Measurements from ENCODE around the gene PIAS4.

PIAS4 gene

DNA sequence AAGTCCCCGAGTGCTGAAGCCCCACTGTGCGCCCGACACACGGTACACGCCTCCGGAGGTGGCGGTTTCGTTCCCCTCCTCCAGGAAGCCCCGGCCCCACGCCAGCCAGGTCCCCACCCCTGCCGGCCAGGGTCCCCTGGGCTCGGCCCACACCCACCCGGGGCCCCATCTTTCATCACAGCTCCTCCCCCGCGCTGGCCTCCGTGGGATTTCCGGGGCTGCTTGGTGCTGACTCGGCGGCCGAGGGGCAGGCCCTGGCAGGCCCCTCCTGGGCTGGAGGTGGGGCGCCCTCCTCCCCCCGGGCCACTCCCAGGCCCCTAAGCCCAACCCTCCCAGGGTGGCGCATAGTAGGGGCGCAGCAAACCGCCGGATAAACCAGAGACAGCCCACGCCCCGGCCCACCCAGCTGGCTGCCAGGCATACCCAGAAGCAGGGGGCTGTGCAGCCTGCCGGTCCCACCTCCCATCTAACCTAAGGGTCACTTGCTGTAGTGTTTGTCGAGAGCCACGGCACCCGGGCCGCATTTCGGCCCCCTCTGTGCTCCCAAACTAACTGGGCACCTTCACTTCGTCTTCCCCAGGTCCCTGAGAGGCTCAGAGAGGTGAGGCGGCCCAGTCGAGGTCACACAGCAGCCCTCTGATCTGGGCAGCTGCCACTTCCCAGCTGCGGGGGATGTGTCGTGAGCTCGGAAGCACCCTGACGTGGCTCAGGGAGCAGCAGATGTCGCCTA lies 52.5 kb downstream of the PIAS4 start:
- Mint-ChIP-seq H3K36me3 (ENCODE audit: low read depth) (peaks cover 13% of the 10 kb centered on the region), H3K9me3 (no peaks in the 10 kb centered on the region), H3K27ac (no peak overlapping the region), H3K27me3 (ENCODE audit: low read depth) (no peaks in the 10 kb centered on the region), H3K4me3 (no peak overlapping the region), H3K4me1 (ENCODE audit: low read depth) (peaks cover 7% of the 10 kb centered on the region)

DNA sequence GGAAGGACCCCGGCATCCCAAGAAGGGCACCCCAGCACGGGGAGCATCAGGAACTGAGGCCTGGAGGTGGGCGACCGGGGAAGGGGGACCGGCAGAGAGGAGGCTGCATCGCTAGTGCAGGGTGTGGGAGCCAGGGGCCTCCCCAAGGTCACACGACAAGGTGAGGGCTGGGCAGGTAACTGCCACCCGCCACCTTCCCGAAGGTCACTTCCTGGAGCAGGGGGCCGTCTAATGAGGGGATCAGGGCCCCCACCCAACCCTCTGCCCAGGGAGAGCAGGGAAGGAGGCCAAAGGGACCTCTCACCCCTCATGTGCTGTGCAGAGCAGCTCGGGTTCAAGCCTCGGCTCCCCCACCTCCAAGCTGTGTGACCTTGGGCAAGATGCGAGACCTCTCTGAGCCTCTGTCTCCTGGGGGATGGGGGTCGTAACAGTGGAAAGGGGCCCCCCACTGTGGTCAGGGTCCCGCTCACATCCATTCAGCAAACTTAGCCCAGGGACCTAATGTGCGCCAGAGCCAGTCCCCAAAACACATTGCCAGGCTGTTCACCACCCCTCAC lies 53.2 kb downstream of the PIAS4 start:
- Mint-ChIP-seq H3K9me3 (no peaks in the 10 kb centered on the region), H3K27ac (no peak overlapping the region), H3K36me3 (ENCODE audit: low read depth) (peaks cover 10% of the 10 kb centered on the region), H3K4me1 (ENCODE audit: low read depth) (peaks cover 7% of the 10 kb centered on the region), H3K4me3 (no peak overlapping the region), H3K27me3 (ENCODE audit: low read depth) (no peaks in the 10 kb centered on the region)

DNA sequence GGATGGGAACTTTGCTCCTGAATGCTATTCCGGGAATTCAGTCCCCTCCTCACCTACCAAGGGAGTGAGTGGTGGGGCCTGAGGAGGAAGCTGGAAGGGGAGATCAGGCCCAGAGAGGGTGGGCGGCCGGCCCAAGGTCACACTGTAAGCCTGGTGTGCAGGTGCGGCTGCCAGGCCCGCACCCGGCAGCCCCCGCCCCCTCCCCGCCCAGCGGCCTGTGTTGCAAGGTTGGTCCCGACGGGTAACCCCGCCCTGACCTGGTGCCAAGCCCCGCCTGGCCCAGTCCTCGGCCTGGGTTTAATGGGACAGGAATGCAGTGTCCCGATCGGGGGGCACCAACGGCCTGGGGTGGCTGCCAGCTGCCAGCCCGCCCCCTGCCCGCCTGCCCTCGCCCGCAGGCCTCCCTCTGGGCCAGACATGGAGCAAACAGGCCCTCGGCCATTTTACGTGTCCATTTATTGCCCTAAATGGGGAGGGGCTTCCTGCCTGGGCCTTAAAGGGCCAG lies 53.7 kb downstream of the PIAS4 start:
- Mint-ChIP-seq H3K27me3 (ENCODE audit: low read depth) (no peaks in the 10 kb centered on the region), H3K4me1 (ENCODE audit: low read depth) (peaks cover 7% of the 10 kb centered on the region), H3K36me3 (ENCODE audit: low read depth) (peaks cover 7% of the 10 kb centered on the region), H3K4me3 (no peak overlapping the region), H3K9me3 (no peaks in the 10 kb centered on the region), H3K27ac (no peak overlapping the region)

DNA sequence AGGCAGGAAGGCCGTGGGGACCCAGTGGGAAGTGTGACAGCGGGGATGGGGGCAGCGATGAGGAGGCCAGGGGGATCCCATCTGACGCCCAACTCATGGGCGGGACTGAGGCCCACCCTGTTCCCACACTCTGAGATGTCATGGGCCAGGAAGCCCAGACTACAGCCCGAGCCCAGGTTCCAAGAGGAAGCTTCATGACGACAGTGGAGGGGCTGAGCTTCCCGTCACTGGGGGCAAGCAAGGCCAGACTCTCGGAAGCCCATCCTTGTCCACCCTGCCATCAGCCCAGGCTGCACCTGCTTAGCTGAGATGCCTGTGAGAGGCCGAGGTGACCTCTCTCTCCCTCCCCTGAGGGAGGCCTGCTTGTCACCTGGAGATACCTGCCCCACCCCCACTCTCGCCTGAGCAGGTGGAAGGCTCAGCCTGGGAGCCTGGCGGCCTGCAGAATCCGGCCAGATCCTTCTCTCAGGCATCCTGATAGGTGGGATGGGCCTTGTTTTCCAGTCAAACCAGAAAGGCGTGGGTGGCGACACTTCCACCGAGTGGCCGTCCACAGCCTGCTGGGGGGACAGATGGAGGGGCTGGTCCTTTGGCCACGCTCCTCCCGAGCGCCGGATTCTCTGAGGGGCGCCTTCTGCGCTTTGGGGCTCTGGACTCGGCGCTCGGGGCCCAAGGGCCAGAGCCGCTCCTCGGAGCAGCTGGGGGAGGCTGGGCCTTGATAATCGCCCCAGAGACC lies 54.3 kb downstream of the PIAS4 start:
- Mint-ChIP-seq H3K9me3 (no peaks in the 10 kb centered on the region), H3K27me3 (ENCODE audit: low read depth) (no peaks in the 10 kb centered on the region), H3K27ac (no peak overlapping the region), H3K36me3 (ENCODE audit: low read depth) (peaks cover 7% of the 10 kb centered on the region), H3K4me1 (ENCODE audit: low read depth) (peaks cover 7% of the 10 kb centered on the region), H3K4me3 (no peak overlapping the region)

DNA sequence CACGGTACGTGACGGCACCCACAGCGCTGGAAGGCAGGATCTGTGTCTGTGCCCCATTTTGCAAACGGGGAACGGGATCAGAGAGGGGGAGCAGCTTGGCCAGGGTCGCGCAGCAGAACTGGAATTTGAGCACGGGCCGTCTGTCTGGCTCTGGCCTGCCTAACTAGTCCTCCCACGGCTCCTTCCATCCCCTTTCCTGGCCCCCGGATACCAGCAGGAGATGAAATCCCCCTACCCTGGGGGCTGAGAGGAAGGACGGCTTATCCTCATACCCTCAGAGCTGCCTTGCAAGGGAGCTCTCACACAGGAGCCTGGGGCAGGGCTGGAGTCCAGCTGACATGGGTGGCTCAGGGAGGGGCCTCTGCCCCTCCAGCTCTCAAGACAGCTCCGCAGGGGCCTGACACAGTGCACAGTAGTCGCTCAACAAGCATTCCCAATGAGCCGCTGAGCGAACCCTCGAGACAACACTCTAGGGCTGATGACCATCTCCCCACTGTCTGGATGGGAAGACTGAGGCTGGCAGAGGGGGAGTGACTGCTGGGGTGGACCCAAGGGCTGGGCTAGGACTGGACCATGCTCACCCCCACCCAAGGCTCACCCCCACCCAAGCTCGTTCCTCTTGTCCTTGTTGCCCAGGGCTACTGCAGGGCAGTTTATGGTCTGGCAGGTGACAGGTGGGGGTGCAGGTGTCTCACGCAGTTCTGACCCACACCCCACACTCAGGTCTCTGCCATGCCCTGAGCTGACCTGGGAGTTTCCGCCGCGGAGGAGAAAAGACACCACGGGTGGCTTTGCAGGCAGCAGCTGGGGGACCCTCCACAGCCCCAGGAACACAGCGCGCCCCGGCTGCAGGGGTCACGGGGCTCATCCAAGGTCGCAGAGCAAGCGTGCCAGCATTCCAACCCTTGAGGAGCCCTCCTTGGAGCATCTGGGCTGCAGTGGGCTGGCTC lies 55.2 kb downstream of the PIAS4 start:
- H3K27ac Mint-ChIP-seq: no peak overlapping the region
- no peak overlapping the region for H3K4me3 Mint-ChIP-seq
- no peaks in the 10 kb centered on the region for H3K9me3 Mint-ChIP-seq
- no peaks in the 10 kb centered on the region for H3K27me3 Mint-ChIP-seq (ENCODE audit: low read depth)
- H3K36me3 Mint-ChIP-seq (ENCODE audit: low read depth): peaks cover 4% of the 10 kb centered on the region
- peaks cover 6% of the 10 kb centered on the region for H3K4me1 Mint-ChIP-seq (ENCODE audit: low read depth)

DNA sequence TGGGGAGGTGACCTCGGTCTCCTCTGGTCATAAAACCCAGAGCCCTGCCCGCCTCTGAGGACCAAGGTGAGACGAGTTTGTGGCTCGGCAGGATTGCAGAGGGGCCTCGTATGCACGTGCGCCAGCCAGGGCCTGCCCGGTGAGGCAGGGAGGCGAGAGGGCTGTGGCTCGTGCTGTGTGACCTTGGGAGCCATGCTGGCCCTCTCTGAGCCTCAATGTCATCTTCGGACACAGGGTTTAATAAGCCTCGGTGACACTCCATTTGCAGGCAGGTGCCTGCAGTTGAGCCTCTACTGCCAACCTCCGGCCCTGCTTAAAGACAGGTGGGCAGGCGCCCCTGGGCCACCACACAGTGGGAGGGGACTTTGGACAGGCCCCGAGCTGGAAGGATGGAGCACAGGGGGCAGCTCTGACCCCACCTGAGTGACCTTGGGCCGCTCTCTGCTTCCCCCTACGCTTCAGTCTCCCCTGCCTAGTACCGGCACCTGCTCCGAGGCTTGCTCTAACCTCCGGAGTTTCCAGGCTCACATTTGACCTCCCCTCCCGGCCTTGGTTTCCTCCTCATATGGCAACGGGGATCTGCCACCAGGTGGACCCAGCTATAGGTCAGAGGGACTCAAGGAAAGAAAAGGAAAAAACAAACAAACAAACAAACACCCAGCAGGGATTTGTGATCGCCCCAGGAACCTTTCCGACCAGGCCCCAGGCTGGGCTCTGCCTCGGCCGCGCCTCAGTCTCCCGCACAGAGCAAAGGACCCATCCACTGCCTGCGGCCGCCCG lies 56.0 kb downstream of the PIAS4 start:
- no peaks in the 10 kb centered on the region for H3K9me3 Mint-ChIP-seq
- H3K4me3 Mint-ChIP-seq: peak overlapping the region; percentile 79
- H3K27me3 Mint-ChIP-seq (ENCODE audit: low read depth): no peaks in the 10 kb centered on the region
- peaks cover 12% of the 10 kb centered on the region for H3K4me1 Mint-ChIP-seq (ENCODE audit: low read depth)
- peak overlapping the region; percentile 78 for H3K27ac Mint-ChIP-seq
- H3K36me3 Mint-ChIP-seq (ENCODE audit: low read depth): peaks cover 3% of the 10 kb centered on the region

DNA sequence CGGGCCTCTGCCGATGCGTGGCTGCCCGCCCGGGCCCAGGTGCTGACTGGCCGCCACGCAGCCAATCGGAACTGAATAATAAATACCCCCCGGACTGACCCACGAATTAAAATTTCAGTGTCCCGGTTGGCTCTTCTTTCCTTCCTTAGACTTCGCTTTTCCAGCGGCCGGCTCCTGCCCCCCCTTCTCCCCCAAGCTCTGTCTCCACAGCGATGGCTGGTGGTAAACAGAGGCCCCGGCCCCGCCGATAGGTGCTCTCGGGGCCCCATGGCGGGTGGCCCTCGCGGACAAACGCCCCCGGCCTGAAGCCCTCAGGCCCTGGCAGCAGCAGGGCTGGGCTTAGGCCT lies 56.6 kb downstream of the PIAS4 start:
- H3K27ac Mint-ChIP-seq: peak overlapping the region; percentile 78
- no peaks in the 10 kb centered on the region for H3K9me3 Mint-ChIP-seq
- peak overlapping the region; percentile 79 for H3K4me3 Mint-ChIP-seq
- peaks cover 3% of the 10 kb centered on the region for H3K36me3 Mint-ChIP-seq (ENCODE audit: low read depth)
- no peaks in the 10 kb centered on the region for H3K27me3 Mint-ChIP-seq (ENCODE audit: low read depth)
- H3K4me1 Mint-ChIP-seq (ENCODE audit: low read depth): peaks cover 17% of the 10 kb centered on the region

DNA sequence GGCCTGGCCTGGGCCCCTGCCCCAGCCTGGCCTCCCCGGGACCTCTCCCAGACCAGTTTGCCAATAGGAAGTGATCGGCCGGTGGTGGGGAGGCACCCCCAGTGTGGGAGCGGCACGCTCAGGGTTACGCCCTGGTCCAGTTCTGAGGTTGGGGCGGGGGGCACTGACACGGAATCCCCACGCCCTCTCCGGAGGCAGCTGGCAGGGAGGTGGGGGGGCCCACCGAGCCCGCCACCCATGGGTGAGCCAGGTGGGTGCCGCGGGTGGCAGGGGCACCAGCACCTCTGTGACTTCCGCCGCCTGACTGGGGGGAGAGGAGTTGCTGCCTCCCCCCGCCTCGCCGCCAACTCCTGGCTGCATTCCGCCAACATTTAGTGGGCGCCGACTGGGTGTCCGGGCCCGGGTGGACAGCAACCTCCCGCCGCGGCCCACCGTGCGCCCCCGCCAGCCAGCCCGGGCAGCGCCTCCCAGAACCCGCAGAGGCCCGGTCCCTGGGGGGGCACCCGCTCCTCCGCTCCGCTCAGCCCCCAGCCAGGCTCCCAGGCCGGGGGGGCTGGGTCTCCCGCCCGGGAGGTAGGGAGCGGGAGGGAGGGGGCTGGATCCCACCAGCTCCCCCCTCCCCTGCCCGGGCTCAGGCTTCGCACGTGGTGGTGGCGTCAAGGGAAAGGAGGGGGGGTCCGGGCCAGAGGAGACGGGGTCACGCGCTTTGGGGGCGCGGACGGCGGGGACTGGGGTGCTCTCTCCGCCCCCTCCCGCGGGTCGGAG lies 57.1 kb downstream of the PIAS4 start:
- Mint-ChIP-seq H3K36me3 (ENCODE audit: low read depth) (peaks cover 3% of the 10 kb centered on the region), H3K4me1 (ENCODE audit: low read depth) (peaks cover 20% of the 10 kb centered on the region), H3K27ac (no peak overlapping the region), H3K9me3 (no peaks in the 10 kb centered on the region), H3K27me3 (ENCODE audit: low read depth) (no peaks in the 10 kb centered on the region), H3K4me3 (peak overlapping the region; percentile 31)

DNA sequence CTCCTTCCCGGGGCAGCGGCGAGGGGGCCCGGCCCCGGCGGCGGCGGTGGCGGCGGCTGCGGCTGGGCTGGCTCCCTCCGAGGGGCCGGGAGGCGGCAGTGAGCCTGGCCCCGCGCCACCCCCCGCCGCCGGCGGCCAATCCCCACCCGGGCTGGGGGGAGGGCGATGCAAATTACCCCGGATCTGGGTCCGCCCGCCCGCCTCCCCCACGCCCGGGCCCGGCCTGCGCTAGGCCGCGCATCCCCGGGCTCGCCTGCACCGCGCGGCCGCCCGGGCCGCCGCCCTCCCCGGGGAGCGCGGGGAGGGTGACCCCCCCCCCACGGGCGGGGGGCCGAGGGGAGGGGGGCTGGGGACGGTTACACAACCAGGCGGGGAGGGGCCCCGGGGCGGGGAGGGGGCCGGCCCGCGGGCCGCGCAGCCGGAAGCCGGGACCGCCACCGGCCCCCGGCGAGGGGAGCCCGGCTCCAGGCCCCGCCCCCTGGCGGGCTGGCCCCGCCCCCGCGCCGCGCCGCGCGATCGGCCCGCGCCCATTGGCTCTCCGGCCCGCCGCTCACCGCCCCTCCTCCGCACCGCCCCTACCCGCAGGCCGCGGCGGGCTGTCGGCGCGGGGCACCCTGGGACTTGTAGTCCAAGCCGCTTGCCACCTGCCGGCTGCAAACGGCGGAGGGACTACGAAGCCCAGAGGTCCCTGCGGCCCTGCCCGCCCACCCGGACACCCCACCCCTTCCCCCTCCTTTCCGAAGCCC lies 58.1 kb downstream of the PIAS4 start:
- Mint-ChIP-seq H3K27ac (no peak overlapping the region), H3K36me3 (ENCODE audit: low read depth) (peaks cover 3% of the 10 kb centered on the region), H3K4me3 (peak overlapping the region; percentile 57), H3K9me3 (no peaks in the 10 kb centered on the region), H3K4me1 (ENCODE audit: low read depth) (peaks cover 19% of the 10 kb centered on the region), H3K27me3 (ENCODE audit: low read depth) (no peaks in the 10 kb centered on the region)

DNA sequence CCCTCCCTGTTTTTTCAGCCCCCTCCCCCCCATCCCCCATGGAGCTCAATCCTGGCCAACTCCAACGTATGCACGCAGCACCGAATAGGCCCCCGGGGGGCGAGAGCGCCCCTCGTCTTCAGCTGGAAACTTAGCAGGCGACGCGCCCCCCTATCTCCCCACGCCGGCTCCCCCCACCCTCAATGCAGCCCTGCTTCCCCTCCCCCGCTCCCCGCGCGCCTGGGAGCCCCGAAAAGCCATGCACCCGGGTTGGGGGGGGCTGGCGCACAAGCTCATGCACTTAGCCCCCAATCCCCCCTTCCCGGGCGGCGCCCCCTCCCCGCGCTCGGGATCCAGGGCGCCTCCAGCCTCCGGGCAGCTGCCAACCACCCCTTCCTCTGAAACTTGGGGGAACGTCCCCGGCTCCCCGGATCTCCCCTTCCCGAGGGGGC lies 58.7 kb downstream of the PIAS4 start:
- H3K27me3 Mint-ChIP-seq (ENCODE audit: low read depth): no peaks in the 10 kb centered on the region
- H3K4me3 Mint-ChIP-seq: peak overlapping the region; percentile 57
- peaks cover 19% of the 10 kb centered on the region for H3K4me1 Mint-ChIP-seq (ENCODE audit: low read depth)
- H3K9me3 Mint-ChIP-seq: no peaks in the 10 kb centered on the region
- no peak overlapping the region for H3K27ac Mint-ChIP-seq
- peaks cover 3% of the 10 kb centered on the region for H3K36me3 Mint-ChIP-seq (ENCODE audit: low read depth)

DNA sequence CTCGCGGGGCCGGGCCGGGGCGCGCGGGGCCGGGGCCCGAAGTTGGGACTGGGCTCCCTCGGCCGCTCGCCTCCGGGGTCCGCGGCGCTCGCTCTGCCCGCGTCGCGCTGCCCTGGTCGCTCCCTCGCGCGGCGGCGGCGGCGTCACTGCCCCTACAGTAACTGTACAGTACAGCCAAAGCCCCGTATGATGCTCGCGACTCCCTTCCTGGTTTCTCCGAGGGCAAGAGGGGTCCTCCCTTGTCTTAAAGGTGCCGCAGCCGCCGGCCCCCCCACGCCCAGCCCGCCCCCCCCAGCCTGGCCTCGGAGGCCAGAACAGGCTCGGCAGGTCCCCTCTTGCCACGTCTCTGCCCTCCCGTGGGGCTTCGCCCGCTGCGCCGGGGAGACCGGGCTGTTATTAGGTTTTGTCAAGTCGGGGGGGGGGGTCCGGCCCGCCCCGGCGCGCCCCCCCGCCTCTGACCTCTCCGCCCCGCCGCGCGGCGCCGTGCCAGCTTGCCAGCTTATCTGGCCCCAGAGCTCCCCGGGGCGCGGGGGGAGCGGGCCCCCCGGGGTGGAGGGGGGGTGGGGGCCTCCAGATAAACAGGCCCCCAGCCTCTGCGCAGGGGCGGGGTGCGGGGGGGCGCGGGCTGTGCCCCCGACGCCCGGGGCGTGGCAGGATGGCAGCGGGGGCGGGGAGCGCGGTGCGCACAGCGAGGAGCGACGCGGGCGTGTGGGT lies 59.3 kb downstream of the PIAS4 start, which contains the start of gene ZBTB7A:
TSS of gene ZBTB7A (minus strand) at position 218 of the 714 bp plus-strand sequence. CDS start 11,667 bp downstream, outside the sequence.
- Mint-ChIP-seq H3K4me1 (ENCODE audit: low read depth) (peaks cover 19% of the 10 kb centered on the region), H3K36me3 (ENCODE audit: low read depth) (peaks cover 3% of the 10 kb centered on the region), H3K4me3 (peak within 1 kb of the TSS; percentile 84), H3K27me3 (ENCODE audit: low read depth) (no peaks in the 10 kb centered on the region), H3K9me3 (no peaks in the 10 kb centered on the region), H3K27ac (peak within 1 kb of the TSS; percentile 80)

Measured in T-helper 1 cell treated with Interleukin-12 subunit alpha and Interleukin-12 subunit beta and Interleukin-4 antibody, amounts not matched to agents 30 μg/mL and 1 μg/mL, for 36 hours (primary cell).